Naive B cell (primary cell): ENCODE results near the gene UNC13A. TPM values are rescaled to one million over a fixed set of nuclear protein-coding genes. Genes with fewer than 3 reads are reported as not detected.
A peak's percentile ranks its signal among the peaks of the same experiment; 100 is the strongest.

Experiments
- ATAC-seq, 2 donors: fragments of 150-1000 bp; cut with Tn5 transposase; 2 replicates each; pipeline ENCODE4 v1.10.0; 2021; ENCODE audit warnings: low read depth in 2 of 2, mild to moderate bottlenecking in 2 of 2, moderate library complexity in 2 of 2
- DNase-seq: peaks from one replicate; pipeline ENCODE4 v3.0.0; 2022
- H3K27ac Mint-ChIP-seq, 6 donors: one replicate each; pipeline ENCODE4 v1.8.0; 2020 to 2022; ENCODE audit warnings: mild to moderate bottlenecking in 6 of 6, mixed read lengths in 6 of 6, moderate library complexity in 5 of 6, inconsistent platforms in 2 of 6
- H3K27me3 Mint-ChIP-seq, 3 donors: one replicate each; pipeline ENCODE4 v1.8.0; 2021 to 2022; ENCODE audit warnings: mixed read lengths in 3 of 3, mild to moderate bottlenecking in 1 of 3
- H3K36me3 Mint-ChIP-seq, 2 donors: one replicate each; pipeline ENCODE4 v1.8.0; 2020 to 2022; ENCODE audit warnings: mixed read lengths in 2 of 2, inconsistent platforms in 1 of 2, mild to moderate bottlenecking in 1 of 2
- H3K4me1 Mint-ChIP-seq, 3 donors: one replicate each; pipeline ENCODE4 v1.8.0; 2020 to 2022; ENCODE audit warnings: mixed read lengths in 3 of 3, inconsistent platforms in 1 of 3, mild to moderate bottlenecking in 1 of 3, moderate library complexity in 1 of 3
- H3K4me3 Mint-ChIP-seq, 8 donors: one replicate each; pipeline ENCODE4 v1.8.0; 2020 to 2022; ENCODE audit warnings: mild to moderate bottlenecking in 8 of 8, mixed read lengths in 8 of 8, moderate library complexity in 8 of 8, inconsistent platforms in 2 of 8
- H3K9me3 Mint-ChIP-seq, 7 donors: one replicate each; pipeline ENCODE4 v1.8.0; 2020 to 2022; ENCODE audit warnings: mixed read lengths in 7 of 7, mild to moderate bottlenecking in 5 of 7, inconsistent platforms in 2 of 7, moderate library complexity in 1 of 7
- polyA plus RNA-seq, 6 donors: library from polyadenylated mRNA; unstranded; fragments of 300-500 nt; fragmentation: Illumina TruSeq; gene quantifications; one replicate each; pipeline ENCODE4 v1.2.3, GENCODE V29; 2021; ENCODE audit warnings: low read depth in 6 of 6

The UNC13A gene
- polyA plus RNA-seq: not detected

DNA sequence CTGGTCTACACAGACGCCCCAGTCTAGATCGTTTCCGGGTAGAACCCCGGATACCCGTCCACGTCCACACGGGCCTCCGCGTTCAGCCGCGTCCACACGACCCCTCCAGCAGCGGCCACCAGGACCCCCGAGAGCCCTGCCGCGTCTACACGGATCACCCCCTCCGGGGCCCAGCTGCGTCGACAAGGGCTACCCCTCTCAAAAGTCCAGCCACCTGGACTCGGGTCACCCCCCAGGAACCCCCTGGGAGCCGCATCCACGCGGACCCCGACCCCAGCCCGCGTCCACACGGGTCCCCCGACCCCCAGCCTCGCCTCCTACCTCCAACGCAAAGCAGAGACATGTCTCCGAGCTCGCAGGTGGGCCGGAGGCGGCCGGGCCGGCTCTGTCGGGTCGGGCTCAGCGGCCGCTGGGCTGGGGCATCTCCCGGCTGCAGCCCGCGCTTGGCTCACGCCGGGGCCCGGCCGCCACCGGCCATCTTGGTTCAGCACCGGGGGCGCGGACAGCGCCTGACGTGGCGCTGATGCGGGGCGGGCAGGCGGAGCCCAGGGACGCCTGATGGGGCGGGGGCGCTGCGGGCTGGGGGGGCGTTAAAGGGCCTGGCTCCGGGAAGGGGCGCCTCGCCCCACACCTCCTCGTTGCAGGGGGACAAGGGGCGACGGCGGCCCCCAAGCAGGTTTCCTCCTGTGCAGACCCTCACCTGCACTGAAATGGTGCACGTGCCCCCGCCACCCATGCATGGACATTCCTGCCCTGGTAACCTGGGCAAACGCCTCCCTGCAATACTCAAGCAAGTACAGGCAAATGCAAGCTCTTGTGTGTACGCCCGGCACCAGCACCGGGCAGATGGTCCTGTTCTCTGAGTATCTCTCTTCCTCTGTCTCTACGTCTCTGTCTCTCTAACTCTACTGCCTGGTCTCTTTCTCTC lies at the start of gene UNC13A:
TSS of gene UNC13A (minus strand) at position 498 of the 928 bp plus-strand sequence. CDS start at position 343, 155 bp downstream.
- Mint-ChIP-seq H3K9me3 (peaks cover 0 to 8% (median 2%) of the 10 kb centered on the region in 7 donors), H3K4me1 (peaks cover 9 to 24% (median 12%) of the 10 kb centered on the region in 3 donors), H3K4me3 (peak within 1 kb of the TSS; percentile 10 to 89 (median 62)), H3K27ac (peak within 1 kb of the TSS in 5 of 6 donors; percentile 1 to 80 (median 55)), H3K27me3 (peaks cover 45 to 79% (median 67%) of the 10 kb centered on the region in 3 donors), H3K36me3 (peaks cover 0 to 17% of the 10 kb centered on the region in 2 donors)
- ATAC-seq (peak; percentile 71 to 73), DNase-seq (peak; percentile 49)

DNA sequence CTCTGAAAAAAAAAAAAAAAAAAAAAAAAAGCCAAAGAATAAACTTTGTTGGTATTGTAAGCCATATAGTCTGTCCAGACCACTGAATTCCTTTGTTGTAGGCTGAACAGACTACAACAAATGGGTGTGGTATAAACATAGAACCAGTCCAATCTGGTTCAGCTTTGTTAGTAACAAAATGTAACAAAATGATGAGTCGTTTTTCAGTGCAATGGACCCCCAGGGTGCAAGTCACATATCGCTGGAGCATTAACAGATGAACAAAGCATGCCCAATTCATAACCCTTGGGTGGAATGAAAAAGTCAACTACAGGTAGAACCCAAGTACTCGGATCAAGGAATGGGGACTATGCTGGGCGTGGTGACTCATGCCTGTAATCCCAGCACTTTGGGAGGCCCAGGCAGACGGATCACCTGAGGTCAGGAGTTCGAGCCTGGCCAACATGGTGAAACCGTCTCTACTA lies 49.6 kb upstream of the UNC13A start:
- Mint-ChIP-seq H3K27me3 (no peaks in the 10 kb centered on the region), H3K27ac (peak overlapping the region in 5 of 6 donors; percentile 24 to 97 (median 88)), H3K36me3 (no peaks in the 10 kb centered on the region), H3K4me3 (peak overlapping the region in 5 of 8 donors; percentile 3 to 74 (median 43)), H3K4me1 (peaks cover 25 to 49% (median 35%) of the 10 kb centered on the region in 3 donors), H3K9me3 (no peaks in the 10 kb centered on the region)
- DNase-seq (no peak), ATAC-seq (no peak)

DNA sequence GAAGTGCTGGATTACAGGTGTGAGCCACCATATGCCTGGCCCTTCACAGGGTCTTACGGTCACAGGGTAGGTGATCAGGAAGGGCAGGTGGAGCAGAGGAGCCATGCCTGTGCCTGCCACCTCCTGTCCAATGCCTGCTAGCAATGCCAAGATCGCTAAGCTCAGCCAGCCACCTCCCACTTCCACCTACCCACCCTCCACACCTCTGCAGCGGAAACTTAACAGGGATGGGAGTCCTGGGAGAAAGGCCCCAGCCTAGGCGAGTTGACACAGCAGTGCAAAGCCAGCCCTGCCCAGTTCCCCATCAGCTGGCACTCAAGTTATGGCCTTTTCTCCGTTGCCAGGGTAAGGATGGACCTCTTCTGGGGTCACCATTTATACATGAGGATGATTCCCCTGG lies 47.3 kb upstream of the UNC13A start:
- DNase-seq (no peak), ATAC-seq (no peak)
- Mint-ChIP-seq H3K27ac (peak overlapping the region in 2 of 6 donors; percentile 42 to 53), H3K4me1 (peaks cover 26 to 54% (median 43%) of the 10 kb centered on the region in 3 donors), H3K4me3 (no peak overlapping the region), H3K9me3 (no peaks in the 10 kb centered on the region), H3K36me3 (peaks cover 6 to 9% of the 10 kb centered on the region in 2 donors), H3K27me3 (no peaks in the 10 kb centered on the region)

DNA sequence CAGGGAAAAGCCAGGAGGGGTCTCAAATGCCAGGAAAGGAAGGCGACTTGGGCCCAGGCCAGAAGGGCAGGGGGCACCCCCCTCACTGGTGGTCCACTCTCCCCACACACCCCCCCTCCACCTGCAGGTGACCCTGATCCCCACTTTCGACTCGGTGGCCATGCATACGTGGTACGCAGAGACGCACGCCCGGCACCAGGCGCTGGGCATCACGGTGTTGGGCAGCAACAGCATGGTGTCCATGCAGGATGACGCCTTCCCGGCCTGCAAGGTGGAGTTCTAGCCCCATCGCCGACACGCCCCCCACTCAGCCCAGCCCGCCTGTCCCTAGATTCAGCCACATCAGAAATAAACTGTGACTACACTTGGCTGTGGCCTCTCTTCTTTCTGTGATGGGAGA lies 46.0 kb upstream of the UNC13A start:
- ATAC-seq (no peak), DNase-seq (no peak)
- Mint-ChIP-seq H3K9me3 (no peaks in the 10 kb centered on the region), H3K4me1 (peaks cover 21 to 47% (median 44%) of the 10 kb centered on the region in 3 donors), H3K36me3 (peaks cover 6 to 9% of the 10 kb centered on the region in 2 donors), H3K27me3 (no peaks in the 10 kb centered on the region), H3K4me3 (no peak overlapping the region), H3K27ac (peak overlapping the region in 3 of 6 donors; percentile 11 to 70 (median 12))

DNA sequence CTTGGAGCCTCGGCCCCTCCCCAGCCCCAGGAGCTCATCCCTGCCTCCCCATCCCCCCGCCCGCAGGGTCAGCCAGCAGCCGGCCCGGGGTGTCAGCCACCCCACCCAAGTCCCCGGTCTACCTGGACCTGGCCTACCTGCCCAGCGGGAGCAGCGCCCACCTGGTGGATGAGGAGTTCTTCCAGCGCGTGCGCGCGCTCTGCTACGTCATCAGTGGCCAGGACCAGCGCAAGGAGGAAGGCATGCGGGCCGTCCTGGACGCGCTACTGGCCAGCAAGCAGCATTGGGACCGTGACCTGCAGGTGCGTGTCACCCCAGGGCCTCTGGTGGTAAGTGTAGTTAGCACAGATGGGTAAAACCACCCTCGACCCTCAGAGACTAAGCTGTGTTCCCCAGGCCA lies 45.0 kb upstream of the UNC13A start:
- no peaks in the 10 kb centered on the region for H3K27me3 Mint-ChIP-seq
- H3K4me3 Mint-ChIP-seq: no peak overlapping the region
- H3K36me3 Mint-ChIP-seq: peaks cover 6 to 9% of the 10 kb centered on the region in 2 donors
- DNase-seq (no peak), ATAC-seq (no peak)
- peaks cover 13 to 37% (median 34%) of the 10 kb centered on the region in 3 donors for H3K4me1 Mint-ChIP-seq
- no peak overlapping the region for H3K27ac Mint-ChIP-seq
- no peaks in the 10 kb centered on the region for H3K9me3 Mint-ChIP-seq

DNA sequence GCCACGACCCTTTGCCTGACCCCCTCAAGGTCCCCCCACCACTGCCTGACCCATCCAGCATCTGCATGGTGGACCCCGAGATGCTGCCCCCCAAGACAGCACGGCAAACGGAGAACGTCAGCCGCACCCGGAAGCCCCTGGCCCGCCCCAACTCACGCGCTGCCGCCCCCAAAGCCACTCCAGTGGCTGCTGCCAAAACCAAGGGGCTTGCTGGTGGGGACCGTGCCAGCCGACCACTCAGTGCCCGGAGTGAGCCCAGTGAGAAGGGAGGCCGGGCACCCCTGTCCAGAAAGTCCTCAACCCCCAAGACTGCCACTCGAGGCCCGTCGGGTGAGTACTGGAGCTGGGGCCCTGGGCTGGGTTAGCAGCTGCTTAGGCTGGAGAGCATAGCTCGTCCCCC lies 39.7 kb upstream of the UNC13A start:
- ATAC-seq (no peak), DNase-seq (no peak)
- Mint-ChIP-seq H3K9me3 (no peaks in the 10 kb centered on the region), H3K27me3 (no peaks in the 10 kb centered on the region), H3K4me1 (peaks cover 18 to 44% (median 30%) of the 10 kb centered on the region in 3 donors), H3K27ac (no peak overlapping the region), H3K4me3 (no peak overlapping the region), H3K36me3 (peaks cover 6 to 25% of the 10 kb centered on the region in 2 donors)

DNA sequence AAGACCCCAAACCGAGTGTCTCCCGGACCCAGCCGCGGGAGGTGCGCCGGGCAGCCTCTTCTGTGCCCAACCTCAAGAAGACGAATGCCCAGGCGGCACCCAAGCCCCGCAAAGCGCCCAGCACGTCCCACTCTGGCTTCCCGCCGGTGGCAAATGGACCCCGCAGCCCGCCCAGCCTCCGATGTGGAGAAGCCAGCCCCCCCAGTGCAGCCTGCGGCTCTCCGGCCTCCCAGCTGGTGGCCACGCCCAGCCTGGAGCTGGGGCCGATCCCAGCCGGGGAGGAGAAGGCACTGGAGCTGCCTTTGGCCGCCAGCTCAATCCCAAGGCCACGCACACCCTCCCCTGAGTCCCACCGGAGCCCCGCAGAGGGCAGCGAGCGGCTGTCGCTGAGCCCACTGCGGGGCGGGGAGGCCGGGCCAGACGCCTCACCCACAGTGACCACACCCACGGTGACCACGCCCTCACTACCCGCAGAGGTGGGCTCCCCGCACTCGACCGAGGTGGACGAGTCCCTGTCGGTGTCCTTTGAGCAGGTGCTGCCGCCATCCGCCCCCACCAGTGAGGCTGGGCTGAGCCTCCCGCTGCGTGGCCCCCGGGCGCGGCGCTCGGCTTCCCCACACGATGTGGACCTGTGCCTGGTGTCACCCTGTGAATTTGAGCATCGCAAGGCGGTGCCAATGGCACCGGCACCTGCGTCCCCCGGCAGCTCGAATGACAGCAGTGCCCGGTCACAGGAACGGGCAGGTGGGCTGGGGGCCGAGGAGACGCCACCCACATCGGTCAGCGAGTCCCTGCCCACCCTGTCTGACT lies 39.0 kb upstream of the UNC13A start:
- Mint-ChIP-seq H3K4me3 (no peak overlapping the region), H3K36me3 (peaks cover 6 to 25% of the 10 kb centered on the region in 2 donors), H3K4me1 (peaks cover 21 to 45% (median 30%) of the 10 kb centered on the region in 3 donors), H3K9me3 (no peaks in the 10 kb centered on the region), H3K27me3 (no peaks in the 10 kb centered on the region), H3K27ac (no peak overlapping the region)
- no peak for ATAC-seq
- no peak for DNase-seq

DNA sequence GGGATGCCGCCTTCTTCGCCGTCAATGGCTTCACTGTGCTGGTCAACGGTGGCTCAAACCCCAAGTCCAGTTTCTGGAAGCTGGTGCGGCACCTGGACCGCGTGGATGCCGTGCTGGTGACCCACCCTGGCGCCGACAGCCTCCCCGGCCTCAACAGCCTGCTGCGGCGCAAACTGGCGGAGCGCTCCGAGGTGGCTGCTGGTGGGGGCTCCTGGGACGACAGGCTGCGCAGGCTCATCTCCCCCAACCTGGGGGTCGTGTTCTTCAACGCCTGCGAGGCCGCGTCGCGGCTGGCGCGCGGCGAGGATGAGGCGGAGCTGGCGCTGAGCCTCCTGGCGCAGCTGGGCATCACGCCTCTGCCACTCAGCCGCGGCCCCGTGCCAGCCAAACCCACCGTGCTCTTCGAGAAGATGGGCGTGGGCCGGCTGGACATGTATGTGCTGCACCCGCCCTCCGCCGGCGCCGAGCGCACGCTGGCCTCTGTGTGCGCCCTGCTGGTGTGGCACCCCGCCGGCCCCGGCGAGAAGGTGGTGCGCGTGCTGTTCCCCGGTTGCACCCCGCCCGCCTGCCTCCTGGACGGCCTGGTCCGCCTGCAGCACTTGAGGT lies 38.1 kb upstream of the UNC13A start:
- H3K27me3 Mint-ChIP-seq: no peaks in the 10 kb centered on the region
- no peak overlapping the region for H3K27ac Mint-ChIP-seq
- peaks cover 3 to 19% of the 10 kb centered on the region in 2 donors for H3K36me3 Mint-ChIP-seq
- H3K9me3 Mint-ChIP-seq: no peaks in the 10 kb centered on the region
- DNase-seq: no peak
- no peak overlapping the region for H3K4me3 Mint-ChIP-seq
- ATAC-seq: no peak
- peaks cover 19 to 48% (median 35%) of the 10 kb centered on the region in 3 donors for H3K4me1 Mint-ChIP-seq

DNA sequence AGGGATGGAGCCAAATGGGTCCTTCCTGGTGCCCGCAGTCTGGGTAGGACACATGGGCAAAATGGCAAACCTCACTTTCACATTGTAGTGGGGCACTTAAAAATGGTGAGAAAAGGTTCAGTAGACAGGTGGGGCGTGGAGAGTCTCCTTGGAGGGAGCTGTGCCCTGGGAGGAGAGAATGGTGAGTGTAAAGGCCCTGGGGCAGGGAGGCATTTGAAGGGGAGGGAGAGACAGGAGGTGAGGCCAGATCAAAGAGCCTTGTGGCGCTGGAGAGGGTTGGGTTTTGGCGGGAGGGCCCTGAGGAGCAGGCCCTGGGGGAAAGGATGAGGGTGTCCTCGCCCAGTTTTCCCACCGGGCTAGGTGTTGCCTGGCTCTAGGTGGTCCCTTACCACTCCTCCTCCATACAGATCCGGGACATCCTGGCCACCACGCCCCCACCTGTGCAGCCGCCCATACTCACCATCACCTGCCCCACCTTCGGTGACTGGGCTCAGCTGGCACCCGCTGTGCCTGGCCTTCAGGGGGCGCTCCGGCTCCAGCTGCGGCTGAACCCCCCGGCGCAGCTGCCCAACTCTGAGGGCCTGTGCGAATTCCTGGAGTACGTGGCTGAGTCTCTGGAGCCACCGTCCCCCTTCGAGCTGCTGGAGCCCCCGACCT lies 37.4 kb upstream of the UNC13A start:
- peaks cover 24 to 48% (median 35%) of the 10 kb centered on the region in 3 donors for H3K4me1 Mint-ChIP-seq
- no peaks in the 10 kb centered on the region for H3K9me3 Mint-ChIP-seq
- peaks cover 0 to 16% of the 10 kb centered on the region in 2 donors for H3K36me3 Mint-ChIP-seq
- ATAC-seq (peak; percentile 49 to 63), DNase-seq (no peak)
- H3K27me3 Mint-ChIP-seq: no peaks in the 10 kb centered on the region
- no peak overlapping the region for H3K4me3 Mint-ChIP-seq
- H3K27ac Mint-ChIP-seq: peak overlapping the region in 1 of 6 donors; percentile 15

DNA sequence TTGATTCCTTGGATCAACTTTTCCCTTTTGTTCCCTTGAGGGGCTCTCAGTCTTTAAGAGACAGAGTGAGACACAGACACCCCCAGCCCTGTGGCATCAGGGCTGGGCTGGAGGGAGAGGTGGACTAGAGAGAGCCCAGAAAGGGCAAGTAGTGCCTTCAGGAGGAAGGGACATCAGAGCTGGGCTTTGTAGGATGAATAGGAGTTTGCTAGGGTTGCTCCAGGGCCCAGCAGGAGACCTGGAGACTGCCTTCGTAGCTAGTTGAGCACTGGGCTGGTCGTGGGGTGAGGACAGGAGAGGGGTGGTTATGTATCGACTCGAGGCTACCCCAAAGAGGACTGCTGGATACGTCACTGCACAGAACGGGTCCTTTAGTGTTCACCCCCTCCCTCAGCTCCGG lies 36.5 kb upstream of the UNC13A start:
- ATAC-seq: no peak
- Mint-ChIP-seq H3K4me1 (peaks cover 30 to 47% (median 37%) of the 10 kb centered on the region in 3 donors), H3K36me3 (peaks cover 0 to 16% of the 10 kb centered on the region in 2 donors), H3K27ac (peak overlapping the region in 2 of 6 donors; percentile 31 to 71), H3K27me3 (no peaks in the 10 kb centered on the region), H3K9me3 (no peaks in the 10 kb centered on the region), H3K4me3 (peak overlapping the region in 1 of 8 donors; percentile 22)
- DNase-seq: no peak

DNA sequence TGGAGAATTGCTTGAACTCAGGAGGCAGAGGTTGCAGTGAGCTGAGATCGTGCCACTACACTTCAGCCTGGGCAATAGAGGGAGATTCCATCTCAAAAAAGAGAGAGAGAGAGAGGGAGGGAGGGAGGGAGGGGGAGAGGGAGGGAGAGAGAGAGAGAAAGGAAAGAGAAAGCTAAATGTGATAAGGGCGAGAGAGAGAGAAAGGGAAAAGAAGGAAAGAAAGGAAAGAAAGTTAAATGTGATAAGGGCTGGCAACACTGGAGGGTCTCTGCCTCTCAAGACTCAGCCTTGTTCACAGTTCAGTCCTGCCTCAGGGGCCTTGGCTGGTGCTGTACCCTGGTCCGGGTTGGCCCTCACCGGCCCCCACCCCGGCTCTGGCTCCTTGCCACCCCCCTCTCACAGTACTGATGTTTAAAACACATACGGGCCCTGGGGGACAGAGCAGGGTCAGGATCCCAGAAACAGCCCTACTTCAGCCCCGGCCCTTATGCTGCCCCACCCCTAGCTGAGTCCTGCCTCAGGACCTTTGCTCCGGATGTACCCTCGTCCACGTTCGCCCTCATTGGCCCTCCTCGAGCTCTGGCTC lies 34.6 kb upstream of the UNC13A start:
- Mint-ChIP-seq H3K36me3 (peaks cover 0 to 16% of the 10 kb centered on the region in 2 donors), H3K27me3 (no peaks in the 10 kb centered on the region), H3K4me3 (peak overlapping the region in 4 of 8 donors; percentile 29 to 74 (median 63)), H3K9me3 (no peaks in the 10 kb centered on the region), H3K27ac (peak overlapping the region in 1 of 6 donors; percentile 83), H3K4me1 (peaks cover 39 to 54% (median 49%) of the 10 kb centered on the region in 3 donors)
- DNase-seq: no peak
- ATAC-seq: no peak

DNA sequence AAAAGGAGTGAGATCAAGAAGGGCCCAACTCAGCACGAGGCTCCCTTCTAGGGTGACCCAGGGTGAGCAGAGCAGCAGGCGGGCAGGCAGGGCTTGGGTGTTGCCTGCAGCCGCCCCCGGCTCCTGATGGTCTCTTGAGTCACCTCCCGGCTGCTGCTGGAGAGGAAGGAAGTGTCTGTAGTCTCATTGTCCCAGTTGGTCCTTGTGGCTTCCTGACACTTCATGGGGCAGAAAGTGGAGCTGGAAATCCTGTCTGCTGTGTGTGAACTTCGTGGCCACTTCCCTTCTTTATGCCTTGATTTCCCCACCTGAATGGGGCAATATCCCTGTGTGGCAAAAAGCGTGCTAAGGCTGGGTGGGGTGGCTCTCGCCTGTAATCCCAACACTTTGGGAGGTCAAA lies 33.7 kb upstream of the UNC13A start:
- H3K36me3 Mint-ChIP-seq: peaks cover 0 to 16% of the 10 kb centered on the region in 2 donors
- H3K4me1 Mint-ChIP-seq: peaks cover 45 to 62% (median 58%) of the 10 kb centered on the region in 3 donors
- peak overlapping the region in 4 of 6 donors; percentile 44 to 83 (median 71) for H3K27ac Mint-ChIP-seq
- peak overlapping the region; percentile 89 to 95 (median 93) for H3K4me3 Mint-ChIP-seq
- no peaks in the 10 kb centered on the region for H3K27me3 Mint-ChIP-seq
- no peak for DNase-seq
- ATAC-seq: no peak
- no peaks in the 10 kb centered on the region for H3K9me3 Mint-ChIP-seq
